HT-29 (cell line): ENCODE measurements around the gene KRTAP12-3. TPM values are rescaled to one million over a fixed set of nuclear protein-coding genes. Genes with fewer than 3 reads are reported as not detected.
"Not testable (repeated sequence)": the region's sequence is repeated elsewhere in the genome, so short reads cannot be mapped to it uniquely, and the experiment has no call there.

ENCODE experiments used
- DNase-seq: peaks from one replicate; pipeline ENCODE4 v3.0.0-alpha.2; 2015; ENCODE audit warnings: low spot score
- total RNA-seq: library from RNA; depleted of rRNA; stranded (reverse); fragments of >200 nt; shearing (Covaris generic); gene quantifications from 2 replicates; pipeline ENCODE4 v1.2.3, GENCODE V29; 2014

The KRTAP12-3 gene
- total RNA-seq, 1 experiment from 2014 or later: not detected

GRCh38 chr21:44684077-44684476 is 26.3 kb downstream of the KRTAP12-3 start:
- no peak for DNase-seq

GRCh38 chr21:44684483-44684882 is 26.8 kb downstream of the KRTAP12-3 start:
- no peak for DNase-seq

- not testable (repeated sequence) for DNase-seq
Measured at GRCh38 chr21:44685050-44685449, 27.3 kb downstream of the KRTAP12-3 start.

GRCh38 chr21:44686000-44686781 is 28.5 kb downstream of the KRTAP12-3 start:
- DNase-seq: no peak

- DNase-seq: no peak
Measured at GRCh38 chr21:44686843-44687561, 29.3 kb downstream of the KRTAP12-3 start.

GRCh38 chr21:44687671-44688070 is 29.9 kb downstream of the KRTAP12-3 start:
- DNase-seq: no peak

- DNase-seq: not testable (repeated sequence)
Measured at GRCh38 chr21:44689740-44690139, 32.0 kb downstream of the KRTAP12-3 start.

GRCh38 chr21:44691686-44692085 is 34.0 kb downstream of the KRTAP12-3 start:
- no peak for DNase-seq

GRCh38 chr21:44692798-44693512 is 35.2 kb downstream of the KRTAP12-3 start:
- DNase-seq: no peak

GRCh38 chr21:44694776-44695175 is 37.0 kb downstream of the KRTAP12-3 start:
- DNase-seq: no peak

- no peak for DNase-seq
Measured at GRCh38 chr21:44695184-44695583, 37.5 kb downstream of the KRTAP12-3 start.

- DNase-seq: no peak
Measured at GRCh38 chr21:44695641-44696040, 37.9 kb downstream of the KRTAP12-3 start.

GRCh38 chr21:44696572-44696971 is 38.8 kb downstream of the KRTAP12-3 start:
- no peak for DNase-seq

- not testable (repeated sequence) for DNase-seq
Measured at GRCh38 chr21:44697172-44697810, 39.6 kb downstream of the KRTAP12-3 start, which contains the start of gene KRTAP10-12. TSS of gene KRTAP10-12 (plus strand) at chr21:44697172. CDS start at chr21:44697202, 30 bp downstream.

- no peak for DNase-seq
Measured at GRCh38 chr21:44697811-44698734, 40.3 kb downstream of the KRTAP12-3 start.

GRCh38 chr21:44699502-44700001 is 41.8 kb downstream of the KRTAP12-3 start:
- DNase-seq: no peak

GRCh38 chr21:44700101-44701022 is 42.6 kb downstream of the KRTAP12-3 start:
- no peak for DNase-seq

- no peak for DNase-seq
Measured at GRCh38 chr21:44701023-44701400, 43.3 kb downstream of the KRTAP12-3 start.

- no peak for DNase-seq
Measured at GRCh38 chr21:44701541-44701940, 43.8 kb downstream of the KRTAP12-3 start.
